ENCODE data around the gene PCNT. TPM values are rescaled to one million over a fixed set of nuclear protein-coding genes. Genes with fewer than 3 reads are reported as not detected.

Gene PCNT
- total RNA-seq, 1 experiment from 2014 or later = 39.6 TPM

- no peak overlapping the region for H2BK15ac ChIP-seq (ENCODE audit: low read depth, low read length)
- no peaks in the 10 kb centered on the region; a peak in 1 of 5 replicates for H3K9me3 Mint-ChIP-seq
- H3K27ac Mint-ChIP-seq = no peak overlapping the region
- no peak overlapping the region for H3K56ac ChIP-seq (ENCODE audit: insufficient read length, low read depth, low read length)
- H4K8ac ChIP-seq (replicated peaks; ENCODE audit: insufficient read length, low read depth, low read length) = no peak overlapping the region
- no peak overlapping the region for H3K23ac ChIP-seq (ENCODE audit: insufficient read length, low read depth, low read length)
- H4K91ac ChIP-seq (ENCODE audit: insufficient read length, low read depth, low read length) = no peak overlapping the region
- no peak overlapping the region for H2BK120ac ChIP-seq (ENCODE audit: low read depth, low read length, poor library complexity, severe bottlenecking)
- no peak overlapping the region for H3K4me2 ChIP-seq (ENCODE audit: insufficient read depth, insufficient read length, low read length)
- no peak overlapping the region for H4K5ac ChIP-seq (ENCODE audit: insufficient read length, low read depth, low read length)
- H4K20me1 ChIP-seq (ENCODE audit: control insufficient read depth, insufficient read depth, insufficient read length) = no peaks in the 10 kb centered on the region
- no peak overlapping the region for H3K27ac ChIP-seq (ENCODE audit: insufficient read length, low read depth, low read length)
- no peaks in the 10 kb centered on the region for H3K27me3 ChIP-seq (ENCODE audit: insufficient read depth, low read length)
- no peak overlapping the region for H2AK5ac ChIP-seq (ENCODE audit: insufficient read length, low read length)
- H3K79me1 ChIP-seq (ENCODE audit: insufficient read depth, low read depth, low read length, poor library complexity, severe bottlenecking) = no peaks in the 10 kb centered on the region
- no peak overlapping the region for H3K18ac ChIP-seq (ENCODE audit: insufficient read length, low read depth, low read length)
- H3K4me1 ChIP-seq (ENCODE audit: insufficient read depth, low read length) = no peaks in the 10 kb centered on the region
- TF ChIP-seq CTCF (conservative IDR thresholded peaks at IDR 0.05) = no peak
- H3K4ac ChIP-seq (ENCODE audit: low read depth, low read length) = no peak overlapping the region
- H3K36me3 Mint-ChIP-seq (ENCODE audit: insufficient read depth in 1 of 3, low read depth in 3 of 3) = peaks cover 0 to 24% (median 20%) of the 10 kb centered on the region in 3 experiments; a peak in 4 of 7 replicates
- H3K4me3 Mint-ChIP-seq = peak overlapping the region; percentile 44 to 85
- DNase-seq = no peak
- no peak overlapping the region for H2BK5ac ChIP-seq (ENCODE audit: insufficient read length, low read length)
- H3K9ac ChIP-seq (ENCODE audit: extremely low read depth, insufficient read length, low read length) = no peak overlapping the region
- H3K4me1 Mint-ChIP-seq = peaks cover 11 to 21% of the 10 kb centered on the region in 2 experiments
- no peaks in the 10 kb centered on the region for H3K79me2 ChIP-seq (ENCODE audit: insufficient read depth, low read length)
- no CpG with 5 or more reads among the region's 4 CpGs for WGBS (ENCODE audit: extremely low coverage, insufficient read length, low lambda C conversion rate)
- peaks cover 8% of the 10 kb centered on the region for H3K23me2 ChIP-seq (ENCODE audit: insufficient read length, low read depth, low read length, poor library complexity, severe bottlenecking)
- H2BK20ac ChIP-seq (ENCODE audit: low read depth, low read length, poor library complexity, severe bottlenecking) = no peak overlapping the region
- H3K9me3 ChIP-seq (ENCODE audit: control insufficient read depth, low read depth, low read length) = no peaks in the 10 kb centered on the region
- no peak overlapping the region for H2AFZ ChIP-seq (ENCODE audit: low read length)
- H3T11ph ChIP-seq (ENCODE audit: low read length) = no peak overlapping the region
- no peak overlapping the region for H2BK12ac ChIP-seq (ENCODE audit: insufficient read length, low read depth, low read length)
- no peaks in the 10 kb centered on the region for H3K27me3 Mint-ChIP-seq (ENCODE audit: low read depth)
- H3K14ac ChIP-seq (ENCODE audit: insufficient read depth, low read length) = no peak overlapping the region
These were observed 132.8 kb downstream of the PCNT start for GRCh38 chr21:46456750-46457149.

All from H9 (cell line).